NCI-H2107 treated with DMSO at 0.1 percent for 48 hours (cell line): ENCODE data around the gene AQP10.
"Not testable (repeated sequence)": the region's sequence is repeated elsewhere in the genome, so short reads cannot be mapped to it uniquely, and the experiment has no call there.

Source experiments
- DNase-seq: peaks from one replicate; lab custom pipeline; 2025; ENCODE audit not compliant: unreplicated experiment; lab: John Stamatoyannopoulos, UW

Gene AQP10

DNA sequence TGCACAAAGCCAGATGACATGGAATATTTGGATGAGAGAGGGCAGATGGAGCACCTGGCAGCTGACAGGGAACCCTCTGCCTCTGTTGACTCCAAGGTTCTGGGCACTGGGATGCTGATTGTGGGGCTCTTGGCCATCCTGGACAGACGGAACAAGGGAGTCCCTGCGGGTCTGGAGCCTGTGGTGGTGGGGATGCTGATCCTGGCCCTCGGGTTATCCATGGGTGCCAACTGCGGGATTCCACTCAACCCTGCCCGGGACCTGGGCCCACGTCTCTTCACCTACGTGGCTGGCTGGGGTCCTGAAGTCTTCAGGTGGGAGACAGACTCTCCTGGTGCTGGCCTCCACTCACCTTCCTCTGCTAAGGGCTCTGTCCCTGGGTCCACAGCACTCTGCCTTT is 2.6 kb downstream of the AQP10 start:
- no peak for DNase-seq

DNA sequence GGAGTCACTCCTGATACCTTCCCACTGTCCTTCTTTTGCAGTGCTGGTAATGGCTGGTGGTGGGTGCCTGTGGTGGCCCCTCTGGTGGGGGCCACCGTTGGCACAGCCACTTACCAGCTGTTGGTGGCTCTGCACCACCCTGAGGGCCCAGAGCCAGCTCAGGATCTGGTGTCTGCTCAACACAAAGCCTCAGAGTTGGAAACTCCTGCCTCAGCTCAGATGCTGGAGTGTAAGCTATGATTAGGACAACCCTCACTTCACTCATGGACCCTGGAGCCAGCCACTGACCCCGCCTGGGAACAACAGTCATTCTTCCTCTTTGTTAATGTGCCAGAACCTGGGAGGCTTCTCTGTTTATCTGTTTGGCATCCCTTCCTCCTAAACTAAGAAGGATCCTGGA is 3.3 kb downstream of the AQP10 start:
- no peak for DNase-seq

DNA sequence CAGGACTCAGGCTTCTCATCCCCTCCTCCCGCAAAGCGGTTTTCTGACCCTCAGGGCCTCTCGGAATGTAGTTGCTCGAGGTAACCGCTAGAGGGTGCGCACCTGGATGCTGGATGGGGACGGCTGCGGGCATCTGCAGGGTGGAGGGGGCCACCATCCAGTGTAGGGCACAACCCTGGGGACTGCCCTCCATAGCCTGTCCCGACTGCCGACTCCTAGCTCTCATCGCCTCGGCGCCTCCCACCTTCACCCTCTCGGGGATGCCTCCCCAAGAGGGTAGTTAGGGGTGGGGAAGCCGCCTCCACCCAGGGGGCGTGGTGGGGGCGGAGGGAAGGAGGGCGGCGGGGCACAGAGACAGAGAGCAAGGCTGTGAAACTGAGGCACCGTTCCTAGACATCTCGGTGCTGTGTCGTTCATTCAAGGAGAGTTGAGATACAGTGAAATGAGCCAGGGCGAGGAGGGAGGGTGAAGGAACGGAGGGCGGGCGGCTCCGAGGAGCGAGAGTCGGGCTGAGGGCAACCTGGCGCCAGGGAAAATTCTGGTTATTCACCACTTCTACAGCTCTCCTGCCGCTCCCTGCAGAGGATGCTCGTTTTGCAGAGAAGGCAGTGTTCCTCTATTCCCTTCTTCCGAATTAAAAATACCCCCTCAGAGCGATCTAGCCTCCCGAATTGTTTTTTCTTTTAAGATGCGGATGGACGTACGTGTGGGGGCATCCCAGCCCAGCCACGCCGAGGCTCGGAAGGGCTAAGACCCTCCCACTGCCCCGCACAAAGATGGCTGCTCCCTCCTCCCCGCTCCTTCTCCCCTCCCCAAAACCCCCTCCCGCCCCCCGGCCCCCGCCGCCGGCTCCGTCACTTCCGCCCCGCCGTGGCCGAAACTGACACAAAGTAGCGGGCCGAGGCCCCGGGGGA is 4.0 kb downstream of the AQP10 start, which contains the start of gene ATP8B2:
TSS of gene ATP8B2 (plus strand) at position 857 of the 914 bp plus-strand sequence. CDS start 2,617 bp downstream, outside the sequence.
- peak; percentile 75 for DNase-seq

GRCh38 chr1:154325583-154326545 is 5.0 kb downstream of the AQP10 start:
- no peak for DNase-seq

GRCh38 chr1:154326546-154327465 is 5.9 kb downstream of the AQP10 start:
- DNase-seq = no peak

DNA sequence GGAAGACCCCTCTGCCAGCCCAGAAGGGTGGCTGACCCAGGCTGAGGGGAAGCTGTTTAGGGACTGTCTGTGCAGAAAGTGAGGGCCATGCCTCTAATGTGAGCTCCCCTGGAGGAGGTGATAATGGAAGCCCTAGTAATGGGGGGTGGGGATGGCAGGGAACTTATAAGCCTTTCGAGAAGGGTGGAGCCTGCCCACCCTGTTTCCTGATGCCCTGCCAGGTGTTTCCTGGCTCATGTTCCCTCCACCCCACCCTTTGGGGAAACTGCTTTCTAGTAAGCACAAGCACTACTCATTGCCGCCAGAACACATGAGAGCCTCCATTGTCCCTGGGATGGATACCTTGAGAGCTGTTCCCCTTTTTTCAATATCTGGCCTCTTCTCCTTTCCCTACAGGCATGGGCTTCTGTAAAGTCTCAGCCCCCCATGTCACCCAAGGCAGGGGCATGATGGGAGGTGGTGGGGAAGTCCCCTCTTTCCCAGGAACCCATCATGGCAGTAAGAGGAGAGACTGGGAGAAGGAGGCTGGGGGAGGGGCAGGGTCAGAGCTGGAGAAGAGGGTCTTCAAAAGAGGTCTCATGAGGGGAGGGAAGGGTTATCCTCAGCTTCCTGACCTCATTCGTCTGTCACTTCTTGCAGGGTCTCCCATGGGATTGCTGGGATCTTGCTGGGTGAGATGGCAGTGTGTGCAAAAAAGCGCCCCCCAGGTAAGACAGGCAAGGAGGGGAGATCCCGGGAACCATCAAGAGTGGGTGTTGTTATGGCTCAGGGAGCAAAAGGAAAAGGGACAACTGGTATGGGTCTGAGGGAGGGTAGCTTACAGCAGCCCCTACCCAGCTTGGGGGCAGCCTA is 6.8 kb downstream of the AQP10 start:
- DNase-seq = peak; percentile 56

DNA sequence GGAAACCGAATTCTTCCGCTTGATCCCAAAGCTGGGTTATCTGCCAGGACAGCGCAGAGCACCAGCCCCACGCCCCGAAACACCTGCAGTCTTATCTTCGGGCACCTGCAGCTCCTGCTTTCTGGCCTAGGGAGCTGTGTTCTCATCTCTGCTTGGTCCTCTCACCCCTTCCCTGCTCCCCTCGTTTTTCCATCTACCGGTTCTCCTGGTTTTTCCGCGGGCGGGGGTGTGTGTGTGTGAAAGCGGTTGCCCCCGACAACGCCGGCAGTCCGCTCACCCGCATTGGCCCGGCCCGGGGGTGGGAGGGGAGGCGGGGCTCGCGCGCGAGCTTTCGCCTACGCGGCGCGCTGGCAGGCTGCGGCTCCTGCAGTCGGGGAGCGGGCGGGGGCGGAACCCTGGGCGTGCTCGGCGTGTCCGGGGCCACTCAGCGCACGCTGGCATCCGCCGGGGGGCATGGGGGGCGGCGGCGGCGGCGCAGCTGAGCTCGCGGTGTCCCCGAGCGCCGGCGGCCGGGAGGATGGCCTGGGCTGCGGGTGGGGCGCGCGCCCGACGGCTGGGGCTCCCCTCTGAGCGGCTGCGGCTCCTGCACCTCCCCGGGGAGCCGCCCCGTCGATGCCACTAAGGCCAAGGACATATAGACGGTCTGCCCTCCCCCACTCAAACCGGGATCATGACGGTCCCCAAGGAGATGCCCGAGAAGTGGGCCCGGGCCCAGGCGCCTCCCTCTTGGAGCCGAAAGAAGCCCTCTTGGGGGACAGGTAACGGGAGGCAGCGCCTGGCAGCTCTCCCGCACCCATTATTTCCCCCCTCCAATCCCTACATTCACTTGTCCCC is 7.6 kb downstream of the AQP10 start:
- peak; percentile 27 for DNase-seq

DNA sequence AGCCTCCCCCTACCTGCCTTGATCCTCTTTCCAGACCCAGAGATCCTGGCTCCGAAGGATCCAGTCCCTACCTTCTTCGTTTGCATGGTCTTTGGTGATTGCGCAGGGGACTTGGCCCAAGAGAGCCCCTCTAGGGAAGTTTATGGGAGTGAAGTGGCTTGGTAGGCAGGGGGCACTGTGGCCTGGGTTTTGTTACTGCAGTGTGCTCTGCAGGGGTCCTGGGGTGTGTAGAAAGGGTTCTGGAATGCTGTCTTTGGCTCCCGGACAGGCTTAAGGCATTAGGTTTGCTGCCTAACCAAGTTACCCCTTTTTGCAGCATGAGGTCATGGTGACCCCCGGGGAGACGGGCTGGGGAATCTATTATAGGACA is 8.2 kb downstream of the AQP10 start:
- no peak for DNase-seq

DNA sequence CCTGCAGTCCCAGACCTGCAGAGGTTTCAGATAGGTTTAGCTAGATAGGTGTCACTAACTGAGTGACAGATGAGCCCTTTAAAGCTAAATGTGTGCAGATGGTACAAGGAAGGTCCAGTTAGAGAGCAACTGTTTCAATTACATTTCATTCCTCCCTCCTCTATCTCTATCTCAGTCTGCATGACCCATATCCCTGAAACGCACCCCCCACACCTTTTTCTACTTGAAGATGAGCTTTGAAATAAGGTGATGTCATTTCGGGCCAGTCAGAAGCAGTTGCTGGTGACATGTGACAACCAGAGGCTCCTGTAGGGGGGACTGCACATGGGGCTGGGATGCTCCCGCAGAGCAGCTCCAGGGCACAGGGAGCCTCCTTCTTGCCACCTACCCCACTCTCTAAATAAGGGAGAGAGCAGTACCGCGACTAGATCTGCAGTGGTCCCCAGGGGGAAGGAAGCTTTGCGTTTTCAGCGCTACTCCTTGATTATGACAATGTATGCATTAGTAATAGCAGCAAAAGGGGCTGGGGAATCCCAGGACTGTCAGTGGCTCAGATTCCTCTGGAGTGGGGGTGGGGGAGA is 8.7 kb downstream of the AQP10 start:
- no peak for DNase-seq

GRCh38 chr1:154330669-154331068 is 9.8 kb downstream of the AQP10 start:
- no peak for DNase-seq

DNA sequence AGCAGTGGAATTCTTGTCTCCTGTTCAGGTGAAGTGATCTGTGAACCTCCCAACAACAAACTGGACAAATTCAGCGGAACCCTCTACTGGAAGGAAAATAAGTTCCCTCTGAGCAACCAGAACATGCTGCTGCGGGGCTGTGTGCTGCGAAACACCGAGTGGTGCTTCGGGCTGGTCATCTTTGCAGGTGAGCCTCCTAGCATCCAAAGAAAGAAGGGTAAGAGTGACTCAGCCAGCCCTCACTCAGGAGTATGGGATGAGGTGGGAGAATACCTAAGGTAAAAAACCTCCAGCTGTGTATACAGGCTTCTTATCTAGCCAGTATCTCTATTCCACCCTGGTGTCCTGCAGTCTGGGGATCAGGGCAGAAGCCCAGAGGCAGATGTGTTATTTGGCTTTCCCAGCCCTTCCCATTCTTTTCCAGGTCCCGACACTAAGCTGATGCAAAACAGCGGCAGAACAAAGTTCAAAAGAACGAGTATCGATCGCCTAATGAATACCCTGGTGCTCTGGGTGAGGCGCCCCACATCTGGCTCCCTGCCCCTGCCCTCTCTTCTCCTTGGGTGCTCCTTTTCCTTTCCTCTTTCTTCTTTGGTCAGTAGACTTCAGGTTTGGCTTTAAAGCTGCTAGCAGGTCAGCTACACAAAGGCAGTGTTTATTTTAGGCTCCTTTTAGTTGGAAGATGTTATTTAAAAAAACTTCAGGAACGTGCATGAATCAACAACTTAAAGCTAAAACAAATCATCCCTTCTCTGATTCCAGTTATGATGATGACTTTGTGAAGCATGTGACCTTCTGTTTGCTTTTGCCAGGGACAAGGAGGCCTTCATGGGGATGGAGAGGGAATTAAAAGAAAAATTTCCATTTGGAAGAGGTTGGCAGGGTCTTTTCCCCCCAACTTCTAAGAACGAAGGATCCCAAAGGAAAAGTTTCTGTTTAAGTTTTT is 13.5 kb downstream of the AQP10 start:
- DNase-seq = no peak

- peak; percentile 25 for DNase-seq
Observed at GRCh38 chr1:154335025-154335714, 14.3 kb downstream of the AQP10 start.

GRCh38 chr1:154337253-154337894 is 16.5 kb downstream of the AQP10 start:
- no peak for DNase-seq

DNA sequence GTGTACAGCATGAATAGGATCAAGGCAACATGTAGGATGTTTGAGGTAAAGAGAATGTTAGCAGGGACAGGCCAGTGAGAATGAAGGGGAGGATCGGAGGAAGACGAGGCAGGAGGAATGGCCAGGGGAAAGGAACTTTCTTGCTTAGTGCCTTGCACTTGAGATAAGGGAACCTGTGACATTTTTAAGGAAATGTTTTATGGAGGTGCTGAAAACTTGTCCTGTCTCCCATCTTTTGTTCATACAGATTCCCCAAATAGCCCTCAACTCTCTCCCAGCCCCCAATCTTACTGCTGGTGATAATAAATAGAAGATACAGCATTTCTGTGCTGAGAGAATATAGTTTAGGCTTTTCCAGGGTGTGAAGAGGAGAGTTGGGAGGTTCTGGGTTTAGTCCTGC is 18.0 kb downstream of the AQP10 start:
- DNase-seq = no peak

DNA sequence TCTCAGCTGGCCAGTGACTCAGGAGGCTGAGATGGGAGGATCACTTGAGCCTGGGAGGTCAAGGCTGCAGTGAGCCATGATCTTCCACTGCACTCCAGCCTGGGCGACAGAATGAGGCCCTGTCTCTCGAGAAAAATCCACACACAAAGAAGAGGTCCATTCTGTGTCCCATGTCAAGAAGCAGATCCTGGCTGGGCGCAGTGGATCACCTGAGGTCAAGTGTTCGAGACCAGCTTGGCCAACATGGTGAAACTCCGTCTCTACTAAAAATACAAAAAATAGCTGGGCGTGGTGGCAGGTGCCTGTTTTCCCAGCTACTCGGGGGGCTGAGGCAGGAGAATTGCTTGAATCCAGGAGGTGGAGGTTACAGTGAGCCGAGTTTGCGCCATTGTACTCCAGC is 20.5 kb downstream of the AQP10 start:
- not testable (repeated sequence) for DNase-seq

GRCh38 chr1:154342132-154342531 is 21.2 kb downstream of the AQP10 start:
- DNase-seq = no peak
